Immature natural killer cell (primary cell): ENCODE measurements around the gene EIF4H. TPM values are rescaled to one million over a fixed set of nuclear protein-coding genes. Genes with fewer than 3 reads are reported as not detected.

Source experiments
- DNase-seq, 3 donors: peaks; one replicate each; pipeline ENCODE4 v3.0.0; 2022; ENCODE audit warnings: mixed read lengths in 1 of 3
- H3K27ac Mint-ChIP-seq, 6 donors: one replicate each; pipeline ENCODE4 v1.8.0; 2020; ENCODE audit warnings: mixed read lengths in 6 of 6, mild to moderate bottlenecking in 5 of 6, inconsistent platforms in 4 of 6, moderate library complexity in 3 of 6
- H3K27me3 Mint-ChIP-seq, 3 donors: one replicate each; pipeline ENCODE4 v1.8.0; 2020 to 2021; ENCODE audit warnings: low read depth in 3 of 3, mild to moderate bottlenecking in 3 of 3, mixed read lengths in 3 of 3, moderate library complexity in 3 of 3, inconsistent platforms in 1 of 3
- H3K36me3 Mint-ChIP-seq, 3 donors: one replicate each; pipeline ENCODE4 v1.8.0; 2020; ENCODE audit warnings: mixed read lengths in 3 of 3, inconsistent platforms in 2 of 3, mild to moderate bottlenecking in 2 of 3
- H3K4me1 Mint-ChIP-seq, 2 donors: one replicate each; pipeline ENCODE4 v1.8.0; 2020; ENCODE audit warnings: inconsistent platforms in 2 of 2, mild to moderate bottlenecking in 2 of 2, mixed read lengths in 2 of 2, moderate library complexity in 1 of 2
- H3K4me3 Mint-ChIP-seq, 5 donors: one replicate each; pipeline ENCODE4 v1.8.0; 2020; ENCODE audit warnings: mild to moderate bottlenecking in 5 of 5, mixed read lengths in 5 of 5, inconsistent platforms in 3 of 5, moderate library complexity in 3 of 5
- H3K9me3 Mint-ChIP-seq, 6 donors: one replicate each; pipeline ENCODE4 v1.8.0; 2020; ENCODE audit warnings: mild to moderate bottlenecking in 6 of 6, mixed read lengths in 6 of 6, inconsistent platforms in 4 of 6, moderate library complexity in 3 of 6
- polyA plus RNA-seq, 3 donors: library from polyadenylated mRNA; unstranded; fragments of 300-500 nt; fragmentation: Illumina TruSeq; gene quantifications; one replicate each; pipeline ENCODE4 v1.2.3, GENCODE V29; 2021

The EIF4H gene
- polyA plus RNA-seq, result 100 to 1,000 TPM; 177 to 278 (median 246) TPM

DNA sequence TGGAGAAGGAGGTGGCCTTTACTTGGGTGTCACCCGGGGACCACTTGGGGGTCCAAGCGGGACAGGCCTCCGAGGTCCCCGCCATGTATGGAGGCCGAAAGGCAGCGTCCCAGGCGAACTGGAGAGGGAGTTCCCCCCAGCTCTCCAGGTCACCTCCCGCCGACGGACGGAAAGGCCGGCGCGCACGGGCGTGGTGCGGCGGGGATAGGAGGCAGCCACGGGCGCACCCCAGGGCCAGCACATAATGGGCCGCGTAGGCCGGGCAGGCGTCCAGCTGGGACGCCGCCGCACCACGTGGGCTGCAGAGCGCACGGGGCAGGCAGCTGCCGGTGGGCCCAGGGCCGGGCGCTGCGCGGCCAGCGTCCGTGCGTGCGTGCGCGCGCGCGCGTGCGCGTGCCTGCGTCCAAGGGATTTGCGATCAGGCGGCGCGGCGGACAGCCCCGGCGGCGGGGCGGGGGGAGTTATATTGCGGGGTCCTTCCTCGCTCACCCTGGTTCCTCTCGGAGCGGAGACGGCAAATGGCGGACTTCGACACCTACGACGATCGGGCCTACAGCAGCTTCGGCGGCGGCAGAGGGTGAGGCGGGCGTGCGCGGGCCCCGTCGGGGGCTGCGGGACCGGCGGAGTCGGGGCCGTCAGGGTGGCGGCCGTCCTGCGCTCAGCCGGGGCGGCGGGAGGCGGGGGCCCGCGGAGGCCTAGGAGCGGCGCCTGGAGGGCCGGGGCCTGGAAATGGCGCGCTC, at the start of gene EIF4H:
TSS of gene EIF4H (plus strand) at position 491 of the 740 bp plus-strand sequence. CDS start at position 519, 28 bp downstream.
- H3K9me3 Mint-ChIP-seq, result no peaks in the 10 kb centered on the region
- peak; percentile 96 for DNase-seq
- peak within 1 kb of the TSS; percentile 92 to 94 (median 92) for H3K4me3 Mint-ChIP-seq
- H3K36me3 Mint-ChIP-seq, result peaks cover 0 to 4% (median 0%) of the 10 kb centered on the region in 3 donors
- peaks cover 48 to 60% of the 10 kb centered on the region in 2 donors for H3K4me1 Mint-ChIP-seq
- peak within 1 kb of the TSS; percentile 90 to 97 (median 94) for H3K27ac Mint-ChIP-seq
- peaks cover 1 to 6% (median 4%) of the 10 kb centered on the region in 3 donors for H3K27me3 Mint-ChIP-seq

DNA sequence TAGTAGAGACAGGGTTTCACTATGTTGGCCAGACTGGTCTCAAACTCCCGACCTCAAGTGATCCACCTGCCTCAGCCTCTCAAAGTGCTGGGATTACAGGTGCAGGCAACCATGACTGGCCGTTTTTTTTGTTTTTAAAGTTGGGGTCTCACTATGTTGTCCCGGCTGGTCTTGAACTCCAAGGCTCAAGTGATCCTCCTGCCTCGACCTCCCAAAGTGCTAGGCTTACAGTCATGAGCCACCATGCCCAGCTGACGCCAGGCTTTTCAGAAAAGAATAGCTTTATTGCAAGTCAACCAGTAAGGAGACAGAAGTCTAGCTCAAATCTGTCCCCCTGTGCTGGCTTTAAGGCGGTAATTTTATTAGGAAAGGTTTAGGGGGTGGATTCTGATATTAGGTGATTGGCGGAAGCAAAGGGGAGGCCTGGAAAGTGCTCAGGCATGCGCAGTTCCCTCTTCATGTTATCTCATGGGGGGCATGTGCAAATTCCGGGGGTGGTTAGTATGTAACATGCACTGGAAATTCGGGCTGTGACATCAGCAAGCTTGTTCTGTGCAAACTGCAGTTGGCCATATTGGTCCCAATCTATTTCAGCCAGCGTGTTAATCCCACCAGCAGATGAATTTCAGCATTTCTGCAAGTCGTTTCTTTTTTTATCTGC, 47.8 kb upstream of the EIF4H start:
- Mint-ChIP-seq H3K36me3 (peaks cover 0 to 8% (median 0%) of the 10 kb centered on the region in 3 donors), H3K4me1 (no peaks in the 10 kb centered on the region), H3K4me3 (no peak overlapping the region), H3K27me3 (peaks cover 0 to 2% (median 0%) of the 10 kb centered on the region in 3 donors), H3K27ac (no peak overlapping the region), H3K9me3 (no peaks in the 10 kb centered on the region)
- no peak for DNase-seq

GRCh38 chr7:74129887-74130286, 44.3 kb upstream of the EIF4H start:
- H3K27me3 Mint-ChIP-seq, result peaks cover 0 to 6% (median 3%) of the 10 kb centered on the region in 3 donors
- H3K36me3 Mint-ChIP-seq, result no peaks in the 10 kb centered on the region
- H3K4me3 Mint-ChIP-seq, result no peak overlapping the region
- no peak for DNase-seq
- H3K9me3 Mint-ChIP-seq, result no peaks in the 10 kb centered on the region
- H3K4me1 Mint-ChIP-seq, result no peaks in the 10 kb centered on the region
- no peak overlapping the region for H3K27ac Mint-ChIP-seq

DNA sequence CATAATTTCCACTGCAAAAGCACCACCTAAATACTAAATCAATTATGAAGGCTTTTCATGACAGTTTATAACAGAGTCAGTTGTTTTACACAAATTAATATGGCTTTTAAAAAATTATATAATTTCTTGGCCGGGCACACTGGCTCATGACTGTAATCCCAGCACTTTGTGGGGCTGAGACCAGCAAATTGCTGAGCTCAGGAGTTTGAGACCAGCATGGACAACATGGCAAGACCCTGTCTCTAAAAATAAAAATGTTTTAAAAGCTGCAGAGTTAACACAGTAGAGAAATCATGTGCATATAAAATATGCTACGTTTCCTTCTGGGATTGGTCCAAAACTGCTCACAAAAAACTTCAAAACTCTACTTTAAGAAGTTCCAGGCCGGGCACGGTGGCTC, 43.6 kb upstream of the EIF4H start:
- no peak overlapping the region for H3K4me3 Mint-ChIP-seq
- H3K36me3 Mint-ChIP-seq, result no peaks in the 10 kb centered on the region
- H3K27ac Mint-ChIP-seq, result no peak overlapping the region
- H3K4me1 Mint-ChIP-seq, result no peaks in the 10 kb centered on the region
- DNase-seq, result no peak
- H3K27me3 Mint-ChIP-seq, result peaks cover 0 to 6% (median 3%) of the 10 kb centered on the region in 3 donors
- no peaks in the 10 kb centered on the region for H3K9me3 Mint-ChIP-seq

GRCh38 chr7:74134117-74134620, 40.0 kb upstream of the EIF4H start:
- Mint-ChIP-seq H3K27me3 (peaks cover 1 to 6% (median 3%) of the 10 kb centered on the region in 3 donors), H3K4me3 (peak overlapping the region in 1 of 5 donors; percentile 9), H3K27ac (peak overlapping the region in 1 of 6 donors; percentile 35), H3K4me1 (no peaks in the 10 kb centered on the region), H3K36me3 (no peaks in the 10 kb centered on the region), H3K9me3 (no peaks in the 10 kb centered on the region)
- no peak for DNase-seq

DNA sequence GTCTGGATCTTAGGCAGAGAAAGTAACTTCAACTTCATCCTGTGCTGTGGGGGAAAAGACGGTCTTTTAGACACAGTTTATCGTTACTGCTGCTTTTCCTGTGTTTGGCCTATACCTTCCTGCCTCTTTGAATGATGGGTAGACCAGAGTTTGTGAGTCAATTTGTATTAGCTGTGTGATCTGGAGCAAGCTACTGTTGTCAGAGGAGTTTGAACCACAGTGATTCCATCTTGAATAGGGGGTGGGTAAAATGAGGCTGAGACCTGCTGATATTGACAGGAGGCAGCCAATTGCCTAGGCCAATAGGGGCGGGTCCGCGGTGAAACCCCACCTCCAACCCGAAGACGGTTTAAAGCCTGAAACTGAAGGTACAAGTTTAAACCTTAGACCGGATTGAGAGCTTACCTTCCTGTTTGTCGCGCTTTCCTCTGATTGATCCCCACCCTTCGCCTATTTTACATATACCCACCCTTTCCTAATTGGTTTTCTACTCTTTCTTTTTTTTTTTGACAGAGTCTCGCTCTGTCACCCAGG, 35.8 kb upstream of the EIF4H start:
- peaks cover 1 to 3% (median 2%) of the 10 kb centered on the region in 3 donors for H3K27me3 Mint-ChIP-seq
- no peaks in the 10 kb centered on the region for H3K36me3 Mint-ChIP-seq
- no peak for DNase-seq
- H3K4me3 Mint-ChIP-seq, result no peak overlapping the region
- H3K9me3 Mint-ChIP-seq, result no peaks in the 10 kb centered on the region
- H3K27ac Mint-ChIP-seq, result no peak overlapping the region
- no peaks in the 10 kb centered on the region for H3K4me1 Mint-ChIP-seq

GRCh38 chr7:74138945-74139843, 35.0 kb upstream of the EIF4H start:
- no peaks in the 10 kb centered on the region for H3K9me3 Mint-ChIP-seq
- H3K27ac Mint-ChIP-seq, result peak overlapping the region in 1 of 6 donors; percentile 65
- no peaks in the 10 kb centered on the region for H3K4me1 Mint-ChIP-seq
- H3K4me3 Mint-ChIP-seq, result no peak overlapping the region
- H3K36me3 Mint-ChIP-seq, result no peaks in the 10 kb centered on the region
- DNase-seq, result no peak
- H3K27me3 Mint-ChIP-seq, result peaks cover 1 to 2% (median 1%) of the 10 kb centered on the region in 3 donors

DNA sequence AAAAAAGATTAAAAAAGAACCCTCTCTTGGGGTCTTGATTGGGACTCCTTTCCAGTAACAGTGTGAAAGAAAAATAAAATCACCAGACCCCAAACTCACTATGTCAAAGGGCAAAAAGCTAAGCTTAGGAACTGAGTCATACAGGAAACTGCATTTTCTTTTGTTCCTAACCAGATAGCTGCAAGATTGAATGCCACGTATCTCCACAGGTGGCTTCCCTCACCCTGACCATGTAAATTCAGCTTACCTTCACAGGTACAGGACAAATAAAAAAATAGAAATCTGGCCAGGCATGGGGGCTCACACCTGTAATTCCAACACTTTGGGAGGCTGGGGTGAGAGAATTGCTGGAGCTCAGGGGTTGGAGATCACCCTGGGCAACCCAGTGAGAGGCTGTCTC, 32.5 kb upstream of the EIF4H start:
- H3K9me3 Mint-ChIP-seq, result no peaks in the 10 kb centered on the region
- no peaks in the 10 kb centered on the region for H3K36me3 Mint-ChIP-seq
- no peak overlapping the region for H3K4me3 Mint-ChIP-seq
- peaks cover 1 to 3% (median 2%) of the 10 kb centered on the region in 3 donors for H3K27me3 Mint-ChIP-seq
- no peak for DNase-seq
- H3K27ac Mint-ChIP-seq, result no peak overlapping the region
- H3K4me1 Mint-ChIP-seq, result no peaks in the 10 kb centered on the region

DNA sequence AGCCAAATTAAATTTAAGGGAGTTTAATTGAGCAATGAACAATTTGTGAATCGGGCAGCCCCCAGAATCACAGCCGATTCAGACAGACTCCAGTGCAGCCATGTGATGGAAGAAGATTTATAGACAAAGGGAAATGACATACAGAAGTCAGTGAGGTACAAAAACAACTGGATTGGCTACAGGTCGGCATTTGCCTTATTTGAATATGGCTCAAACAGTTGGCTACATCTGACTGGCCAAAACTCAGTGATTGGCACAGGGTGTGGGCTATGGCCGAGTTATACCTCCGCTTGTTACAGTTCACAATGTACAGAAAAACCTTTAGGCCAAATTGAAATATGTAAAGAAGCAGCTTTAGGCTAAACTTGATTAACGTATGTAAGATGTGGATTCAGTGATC, 30.8 kb upstream of the EIF4H start:
- Mint-ChIP-seq H3K36me3 (no peaks in the 10 kb centered on the region), H3K4me3 (no peak overlapping the region), H3K27ac (no peak overlapping the region), H3K4me1 (no peaks in the 10 kb centered on the region), H3K9me3 (no peaks in the 10 kb centered on the region), H3K27me3 (peaks cover 1 to 3% (median 2%) of the 10 kb centered on the region in 3 donors)
- no peak for DNase-seq

DNA sequence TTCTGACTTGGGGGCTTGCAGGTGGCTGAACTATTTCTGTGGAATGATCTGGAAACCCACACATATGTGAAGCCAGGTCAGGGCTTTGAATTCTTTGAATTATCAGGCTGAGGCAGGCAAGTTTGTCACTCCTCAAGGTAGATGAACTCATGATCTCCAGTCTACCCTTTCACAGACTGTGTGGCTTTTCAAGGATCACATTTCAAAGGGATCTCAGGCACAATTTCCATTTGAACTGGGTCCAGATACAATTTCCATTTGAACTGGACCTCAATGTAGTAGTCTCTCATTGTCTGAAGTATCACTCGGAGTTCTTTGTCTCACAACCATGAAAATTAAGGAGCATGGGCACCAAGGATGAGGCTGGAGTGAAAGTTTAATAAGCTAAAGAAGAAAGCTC, 25.7 kb upstream of the EIF4H start:
- H3K4me3 Mint-ChIP-seq, result no peak overlapping the region
- H3K9me3 Mint-ChIP-seq, result no peaks in the 10 kb centered on the region
- H3K27me3 Mint-ChIP-seq, result peaks cover 0 to 3% (median 2%) of the 10 kb centered on the region in 3 donors
- no peak overlapping the region for H3K27ac Mint-ChIP-seq
- no peaks in the 10 kb centered on the region for H3K4me1 Mint-ChIP-seq
- no peak for DNase-seq
- no peaks in the 10 kb centered on the region for H3K36me3 Mint-ChIP-seq

DNA sequence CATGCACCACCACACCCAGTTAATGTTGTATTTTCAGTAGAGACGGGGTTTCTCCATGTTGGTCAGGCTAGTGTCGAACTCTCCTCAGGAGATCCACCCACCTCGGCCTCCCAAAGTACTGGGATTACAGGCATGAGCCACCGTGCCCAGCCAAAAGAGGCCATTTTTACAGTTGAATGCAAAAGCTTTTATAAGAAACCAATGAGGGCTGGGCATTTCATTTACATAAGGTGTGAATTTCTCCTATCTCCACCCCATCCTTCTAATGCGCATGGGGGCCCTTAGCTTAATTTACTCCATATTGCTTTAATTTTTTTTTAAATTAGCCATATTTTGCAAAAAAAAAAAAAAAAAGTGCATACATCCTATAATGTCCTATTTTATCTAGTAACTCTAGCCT, 25.1 kb upstream of the EIF4H start:
- Mint-ChIP-seq H3K4me1 (no peaks in the 10 kb centered on the region), H3K27ac (no peak overlapping the region), H3K36me3 (no peaks in the 10 kb centered on the region), H3K27me3 (peaks cover 0 to 3% (median 2%) of the 10 kb centered on the region in 3 donors), H3K4me3 (no peak overlapping the region), H3K9me3 (no peaks in the 10 kb centered on the region)
- no peak for DNase-seq

- H3K36me3 Mint-ChIP-seq, result no peaks in the 10 kb centered on the region
- H3K4me3 Mint-ChIP-seq, result no peak overlapping the region
- H3K4me1 Mint-ChIP-seq, result no peaks in the 10 kb centered on the region
- no peak for DNase-seq
- no peak overlapping the region for H3K27ac Mint-ChIP-seq
- H3K27me3 Mint-ChIP-seq, result peaks cover 0 to 3% (median 2%) of the 10 kb centered on the region in 3 donors
- no peaks in the 10 kb centered on the region for H3K9me3 Mint-ChIP-seq
Measured at GRCh38 chr7:74149603-74150002, 24.6 kb upstream of the EIF4H start.

- Mint-ChIP-seq H3K27ac (no peak overlapping the region), H3K4me3 (no peak overlapping the region), H3K9me3 (no peaks in the 10 kb centered on the region)
Measured at GRCh38 chr7:74153736-74154135, 20.4 kb upstream of the EIF4H start.

More at GRCh38 chr7:74153736-74154135, 20.4 kb upstream of the EIF4H start:
- no peak for DNase-seq
- Mint-ChIP-seq H3K36me3 (no peaks in the 10 kb centered on the region), H3K27me3 (peaks cover 0 to 2% (median 0%) of the 10 kb centered on the region in 3 donors), H3K4me1 (no peaks in the 10 kb centered on the region)
